DND-41 (cell line): ENCODE measurements around the gene HOOK2.

ENCODE experiments used
- CTCF ChIP-seq: IDR thresholded peaks from 2 replicates; pipeline ENCODE4 v1.5.1; 2012; ENCODE audit warnings: borderline replicate concordance, low read length, moderate library complexity, mild to moderate bottlenecking; ENCODE audit not compliant: poor library complexity, severe bottlenecking; ENCODE audit errors: extremely low read depth
- EZH2 ChIP-seq: IDR thresholded peaks from 3 replicates; pipeline ENCODE4 v1.6.1; 2012; ENCODE audit warnings: borderline replicate concordance, low read depth, mild to moderate bottlenecking, moderate library complexity, low read length, inconsistent platforms; ENCODE audit not compliant: severe bottlenecking

- TF ChIP-seq CTCF, result no peak
- no peak for TF ChIP-seq EZH2
Observed at GRCh38 chr19:12731337-12731736, 44.0 kb downstream of the HOOK2 start.
